CD4-positive, alpha-beta T cell treated with Interleukin-12 subunit alpha and Interleukin-12 subunit beta, for 1 hour (primary cell): Measurements from ENCODE around the gene PELI2.
A peak's percentile ranks its signal among the peaks of the same experiment; 100 is the strongest.

Source experiments
- DNase-seq: peaks from one replicate; pipeline ENCODE4 v3.0.0-alpha.2; 2020

Gene PELI2, protein sequence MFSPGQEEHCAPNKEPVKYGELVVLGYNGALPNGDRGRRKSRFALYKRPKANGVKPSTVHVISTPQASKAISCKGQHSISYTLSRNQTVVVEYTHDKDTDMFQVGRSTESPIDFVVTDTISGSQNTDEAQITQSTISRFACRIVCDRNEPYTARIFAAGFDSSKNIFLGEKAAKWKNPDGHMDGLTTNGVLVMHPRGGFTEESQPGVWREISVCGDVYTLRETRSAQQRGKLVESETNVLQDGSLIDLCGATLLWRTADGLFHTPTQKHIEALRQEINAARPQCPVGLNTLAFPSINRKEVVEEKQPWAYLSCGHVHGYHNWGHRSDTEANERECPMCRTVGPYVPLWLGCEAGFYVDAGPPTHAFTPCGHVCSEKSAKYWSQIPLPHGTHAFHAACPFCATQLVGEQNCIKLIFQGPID

DNA sequence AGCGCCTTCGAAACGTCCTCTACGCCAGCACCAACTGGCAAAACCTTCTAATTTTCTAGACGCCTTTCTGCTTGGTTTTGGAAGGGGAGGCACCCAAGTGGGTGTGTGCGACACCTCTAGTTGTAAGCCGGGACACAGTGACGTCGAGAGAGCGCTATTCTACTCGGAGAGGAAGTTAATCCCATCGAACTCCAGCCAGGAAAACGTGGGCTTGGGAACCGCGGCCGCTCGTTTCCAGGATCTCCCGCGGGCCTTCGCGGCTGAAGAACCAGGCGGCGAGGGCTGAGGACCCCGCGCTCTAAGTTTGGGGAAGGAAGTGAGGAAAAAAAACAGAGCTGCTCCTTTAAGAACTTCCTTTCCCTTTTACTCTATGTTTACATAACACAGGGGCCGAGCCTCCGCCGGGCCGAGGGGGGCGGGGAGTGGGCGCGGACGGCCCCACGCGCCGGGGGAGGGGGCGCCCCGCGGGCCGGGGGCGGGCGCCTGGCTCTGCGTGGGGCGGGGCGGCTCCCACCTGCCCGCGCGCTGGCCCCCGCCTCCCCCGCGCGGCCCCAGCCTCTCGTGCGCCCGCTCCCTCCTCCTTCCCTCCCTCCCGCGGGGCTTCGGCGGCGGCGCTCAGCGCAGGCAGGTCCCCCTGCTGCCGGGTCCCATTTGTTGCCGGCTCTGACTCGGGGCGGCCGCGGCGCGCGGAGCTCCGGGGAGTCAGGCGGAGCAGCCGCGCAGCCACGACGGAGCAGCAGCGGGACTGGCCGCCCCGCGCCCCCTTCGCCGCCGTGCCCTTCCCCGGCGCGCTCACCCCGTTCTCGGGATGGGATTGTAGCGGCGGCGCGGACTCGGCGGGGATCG is at the start of gene PELI2:
Gene PELI2 (plus strand): TSS at position 647 of the 846 bp plus-strand sequence. CDS start 250 bp downstream, outside the sequence.
- peak; percentile 85 for DNase-seq

DNA sequence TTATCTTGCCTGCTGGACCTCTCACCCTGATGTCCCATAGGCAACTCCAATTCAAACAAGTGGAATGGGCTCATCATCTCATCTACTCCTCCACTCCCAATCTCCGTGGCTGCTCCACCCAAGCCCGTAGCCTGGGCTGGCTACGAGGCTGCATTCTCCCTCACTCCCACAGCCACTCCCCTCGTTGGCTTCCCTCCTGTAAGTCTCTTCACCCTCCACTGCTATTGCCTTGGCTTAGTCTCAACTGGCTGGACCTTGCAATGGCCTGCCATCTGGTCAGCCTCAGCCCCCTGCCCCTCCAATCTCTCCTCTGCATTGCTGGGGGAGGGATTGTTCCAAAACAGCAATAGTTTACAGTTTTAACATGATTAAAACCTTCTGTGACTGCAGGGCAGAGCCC is 44.4 kb upstream of the PELI2 start:
- DNase-seq = no peak

DNA sequence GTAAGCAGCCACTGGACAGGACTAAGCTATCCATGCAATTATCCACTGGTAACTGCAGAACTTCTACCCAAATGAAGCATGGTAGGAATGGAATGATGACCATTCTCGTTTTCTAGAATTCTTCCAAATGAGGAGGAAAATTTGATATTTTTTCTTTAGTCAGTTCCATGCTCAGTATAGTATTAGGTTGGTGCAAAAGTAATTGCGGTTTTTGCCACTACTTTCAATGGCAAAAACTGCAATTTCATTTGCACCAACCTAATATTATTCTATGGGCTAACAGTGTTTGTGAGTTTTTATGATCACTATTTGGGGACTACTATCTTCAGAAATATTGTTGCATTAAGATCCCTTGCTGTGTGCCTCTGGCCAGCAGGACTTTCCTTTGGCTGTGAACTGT is 42.9 kb upstream of the PELI2 start:
- no peak for DNase-seq

DNA sequence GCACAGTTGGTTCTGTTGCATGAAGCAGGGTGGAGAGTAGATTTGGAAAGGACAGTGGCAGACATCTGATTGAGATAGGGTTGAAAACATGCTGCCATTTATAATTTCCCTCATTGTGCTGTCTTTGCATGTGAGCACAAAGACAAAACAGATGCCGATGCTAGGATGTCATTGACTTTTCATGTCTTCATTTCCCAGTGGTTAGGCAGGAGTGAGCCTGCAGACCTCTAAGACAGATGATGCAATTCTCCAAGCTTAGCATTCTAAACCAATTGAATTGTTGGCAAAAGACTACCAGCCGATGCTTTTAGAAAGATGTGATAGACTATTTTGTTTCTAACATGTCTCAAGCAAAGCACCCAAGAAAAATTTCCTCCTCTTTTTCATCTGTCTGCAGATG is 37.1 kb upstream of the PELI2 start:
- DNase-seq = no peak

DNA sequence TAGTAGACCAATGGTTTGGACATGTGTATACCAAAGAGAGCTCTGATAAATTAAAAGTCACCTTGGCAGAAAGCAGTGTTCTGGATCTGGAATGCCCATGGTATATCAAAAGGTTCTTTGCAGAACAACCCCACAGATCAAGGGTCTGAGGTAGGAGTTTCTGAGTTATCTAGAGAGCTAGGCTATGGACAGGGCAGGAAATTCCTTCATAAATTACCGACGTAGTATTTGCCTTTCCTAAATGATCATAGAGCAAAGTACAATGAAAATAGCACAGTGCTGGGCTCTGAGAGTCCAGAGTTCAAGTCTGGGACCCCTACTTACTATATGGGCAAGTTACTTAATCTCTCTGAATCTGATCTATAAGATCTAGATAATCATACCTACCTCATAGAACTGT is 35.3 kb upstream of the PELI2 start:
- no peak for DNase-seq

DNA sequence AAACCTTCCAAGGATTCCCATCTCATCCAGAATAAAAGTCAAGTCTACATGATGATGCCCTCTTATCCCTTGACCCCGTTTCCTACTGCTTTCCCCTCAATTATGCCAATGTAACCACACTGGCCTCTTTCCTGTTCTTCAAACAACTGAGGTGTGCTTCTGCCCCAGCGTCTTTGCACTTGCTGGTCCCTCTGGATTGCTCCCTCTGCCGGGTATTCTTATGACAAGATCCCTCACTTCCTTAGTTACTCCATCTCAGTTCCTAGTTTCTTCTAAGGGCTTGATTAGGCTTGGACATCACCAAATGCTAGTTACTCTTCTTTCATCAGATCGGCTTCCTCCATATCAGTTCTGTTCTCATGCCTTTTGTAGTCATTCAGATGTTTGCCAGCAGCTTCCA is 32.7 kb upstream of the PELI2 start:
- no peak for DNase-seq

DNA sequence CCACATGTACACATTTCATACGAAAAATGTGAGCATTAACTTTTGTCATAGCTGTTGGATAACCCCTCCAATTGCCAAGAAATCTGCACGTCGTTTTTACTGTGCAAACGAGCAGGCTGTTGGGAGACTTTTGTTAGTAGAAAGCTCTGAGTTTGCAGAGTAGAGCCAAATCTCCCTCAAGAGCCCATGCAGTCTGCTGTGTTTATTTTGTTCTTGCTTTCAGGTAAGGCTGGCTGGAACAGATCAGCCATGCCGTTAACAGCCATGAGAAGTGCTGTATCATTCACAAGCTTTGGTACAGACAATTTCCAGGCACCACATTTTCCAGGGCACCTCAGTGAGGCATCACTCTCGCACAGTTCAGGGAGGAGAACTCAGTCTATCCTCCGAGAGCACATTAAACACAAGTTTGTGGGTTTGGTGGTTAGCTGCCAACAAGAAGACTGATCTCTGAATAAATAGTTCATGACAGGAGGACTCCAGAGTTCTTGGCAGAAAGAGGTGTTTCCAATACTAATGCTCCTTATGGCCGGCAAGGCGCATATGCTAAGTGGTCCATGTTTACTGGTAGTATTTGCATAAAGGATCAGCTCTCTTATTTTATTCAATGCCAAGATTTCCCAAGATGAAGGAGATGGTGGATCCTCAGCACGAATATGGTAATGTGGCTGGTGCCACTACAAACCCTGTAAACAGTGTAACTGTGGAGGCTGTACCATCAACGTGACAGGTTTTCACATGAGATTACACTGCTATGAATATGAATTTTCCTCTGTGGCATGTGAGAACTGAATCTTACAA is 30.3 kb upstream of the PELI2 start:
- DNase-seq = no peak

DNA sequence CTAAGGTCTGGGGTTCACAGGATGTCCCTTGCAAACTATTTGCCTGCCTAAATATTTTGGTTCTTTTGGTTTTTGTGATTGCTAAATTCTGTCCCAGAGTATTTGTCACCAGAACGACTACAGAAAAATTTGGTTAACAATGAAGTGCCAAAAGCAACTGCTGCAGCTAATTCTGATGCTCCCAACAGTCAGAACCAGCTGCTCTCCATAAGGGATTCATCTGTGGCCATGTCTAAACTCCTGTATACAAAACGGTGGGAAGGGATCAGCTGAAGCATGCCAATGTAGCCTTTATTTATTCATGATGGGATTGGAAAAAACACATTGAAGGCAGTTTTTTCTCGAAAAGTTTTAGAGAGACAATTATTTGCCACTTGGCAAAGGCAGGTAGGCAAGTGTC is 29.3 kb upstream of the PELI2 start:
- no peak for DNase-seq

DNA sequence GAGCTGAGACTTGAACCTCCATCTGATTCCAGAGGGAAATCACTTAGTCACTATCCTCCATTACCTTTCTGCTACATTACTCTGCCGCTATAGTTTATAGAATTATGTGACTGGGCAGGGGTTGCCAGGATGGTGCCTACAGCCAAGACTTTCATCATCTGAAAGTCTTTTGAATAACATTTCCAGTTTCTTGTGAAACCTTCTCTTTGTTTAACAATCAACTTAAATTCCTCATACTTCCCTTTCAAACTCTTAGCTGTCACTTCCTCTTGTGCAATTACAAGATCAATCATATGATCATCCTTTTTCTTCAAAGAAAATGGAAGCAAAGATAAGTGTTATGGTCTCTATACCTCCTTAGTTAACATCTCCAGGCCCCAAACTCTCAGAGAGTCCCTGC is 25.4 kb upstream of the PELI2 start:
- no peak for DNase-seq

DNA sequence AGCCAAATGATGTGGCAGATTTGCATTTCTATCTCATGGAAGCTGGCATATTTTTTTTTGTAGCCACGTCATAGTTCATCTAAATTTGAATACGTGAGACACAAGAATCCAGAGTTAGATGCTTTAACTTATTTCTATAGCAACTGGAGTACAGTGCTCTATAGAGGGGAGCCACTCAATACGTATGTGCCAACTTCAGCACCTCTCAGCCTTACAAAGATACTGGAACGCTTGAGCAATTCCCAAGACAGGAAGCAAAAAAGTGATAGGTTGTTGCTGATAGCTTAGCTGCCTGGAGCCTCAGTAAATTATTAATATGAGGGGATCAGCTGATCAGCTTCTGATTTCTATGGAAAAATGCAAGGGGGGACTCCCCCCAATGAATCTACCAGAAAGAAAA is 24.1 kb upstream of the PELI2 start:
- no peak for DNase-seq

DNA sequence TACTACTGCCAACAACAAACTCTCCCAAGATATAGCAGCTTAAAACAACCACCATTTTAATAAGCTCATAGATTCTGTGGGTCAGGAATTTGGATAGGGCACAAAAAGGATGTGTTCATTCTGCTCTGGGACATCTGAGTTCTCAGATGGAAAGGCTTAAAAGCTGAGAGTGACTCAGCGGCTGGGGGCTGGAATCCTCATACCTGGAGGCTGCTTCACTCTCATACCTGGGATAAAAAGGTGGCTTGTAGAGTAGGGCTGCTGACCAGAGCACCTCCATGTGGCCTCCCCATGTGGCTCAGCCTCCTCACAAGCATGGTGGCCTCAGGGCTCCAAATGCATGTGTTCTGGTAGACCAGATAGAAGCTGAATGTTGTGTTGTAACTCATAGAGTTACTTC is 20.2 kb upstream of the PELI2 start:
- DNase-seq = no peak

DNA sequence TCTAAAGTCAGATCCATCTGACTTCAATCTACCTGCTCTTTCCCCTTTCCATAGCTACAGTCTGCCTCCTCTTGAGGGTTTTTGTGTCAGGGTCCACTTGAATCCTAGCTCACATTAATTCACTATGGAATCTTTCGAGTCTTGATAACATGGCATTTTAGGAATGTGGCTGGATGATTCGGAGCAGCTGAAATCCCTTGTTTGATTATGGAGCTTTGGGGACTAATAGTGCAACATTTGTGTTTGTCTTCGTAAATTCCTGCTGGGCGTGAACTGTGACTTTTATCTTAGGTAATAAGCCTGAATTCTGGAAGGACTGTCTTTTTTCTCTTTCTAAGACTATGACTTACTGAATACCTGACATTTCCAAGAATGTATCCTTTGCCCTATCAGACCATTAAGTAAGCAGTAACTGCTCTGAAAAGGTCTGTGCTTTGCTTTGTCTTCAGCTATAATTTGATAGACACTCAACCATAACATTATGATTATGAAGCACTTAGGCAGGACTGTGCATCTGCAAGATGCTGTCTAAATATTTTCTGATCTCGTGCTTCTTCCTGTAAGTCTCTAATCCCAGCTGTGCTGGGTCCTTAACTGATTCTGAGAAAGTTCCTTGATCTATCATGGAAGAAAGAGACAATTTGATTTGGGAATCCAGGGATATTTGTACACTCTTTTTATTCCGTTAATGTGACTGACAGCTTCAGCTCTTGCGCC is 19.0 kb upstream of the PELI2 start:
- DNase-seq = no peak

DNA sequence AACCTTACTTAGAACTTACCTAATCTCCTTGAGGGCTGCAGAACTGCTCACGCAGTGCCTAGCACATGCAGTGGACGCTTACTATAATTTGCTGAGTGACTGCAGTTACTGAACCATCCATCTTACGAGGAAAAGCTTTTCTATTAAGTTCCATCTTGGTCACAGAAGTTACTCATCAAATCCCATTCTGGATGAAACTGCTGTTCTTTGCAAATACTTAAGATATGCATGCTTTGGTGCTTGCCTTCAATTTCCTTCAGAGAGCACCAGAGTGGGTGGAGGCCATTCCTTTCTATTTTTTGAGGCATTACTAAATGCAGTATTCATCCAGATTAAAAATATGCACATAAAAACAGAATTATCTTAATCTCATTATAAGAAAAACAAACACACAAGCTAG is 17.7 kb upstream of the PELI2 start:
- no peak for DNase-seq

DNA sequence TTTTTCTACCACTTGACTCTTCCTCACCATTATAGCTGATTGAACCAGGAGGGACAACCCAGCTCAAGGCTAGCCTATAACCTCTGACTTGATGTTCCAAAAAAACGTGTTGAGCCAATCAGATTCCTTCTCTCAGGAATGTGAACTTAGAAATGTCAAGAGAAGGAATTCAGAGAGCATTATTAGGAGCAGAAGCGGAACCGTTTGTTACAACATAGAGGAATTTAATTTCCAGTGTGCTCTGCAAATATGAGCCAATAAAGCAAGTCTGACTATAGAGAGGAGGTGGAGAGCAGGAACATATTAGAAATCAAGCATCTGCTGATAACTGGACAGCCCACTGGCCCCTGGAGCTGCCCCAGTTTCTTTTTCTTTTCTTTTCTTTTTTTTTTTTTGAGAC is 15.3 kb upstream of the PELI2 start:
- no peak for DNase-seq

DNA sequence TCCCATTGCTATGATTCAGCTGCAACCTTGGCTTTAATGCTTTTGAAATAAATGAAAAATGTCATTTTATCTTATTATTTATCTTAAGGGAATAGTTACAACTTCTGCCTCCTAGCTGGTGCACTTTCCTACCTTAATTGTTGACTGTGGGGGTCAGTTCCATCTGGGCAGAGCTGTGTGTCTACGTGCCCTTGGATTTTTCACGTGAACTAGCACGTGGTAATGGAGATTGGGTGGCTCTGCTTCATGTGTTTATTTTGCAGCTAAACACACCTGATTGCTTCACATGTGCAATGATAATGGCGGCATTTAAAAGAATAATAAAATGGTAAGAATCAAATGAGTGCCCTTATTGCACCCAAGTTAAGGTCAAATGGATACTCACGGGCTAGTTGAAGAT is 10.6 kb upstream of the PELI2 start:
- DNase-seq = no peak

DNA sequence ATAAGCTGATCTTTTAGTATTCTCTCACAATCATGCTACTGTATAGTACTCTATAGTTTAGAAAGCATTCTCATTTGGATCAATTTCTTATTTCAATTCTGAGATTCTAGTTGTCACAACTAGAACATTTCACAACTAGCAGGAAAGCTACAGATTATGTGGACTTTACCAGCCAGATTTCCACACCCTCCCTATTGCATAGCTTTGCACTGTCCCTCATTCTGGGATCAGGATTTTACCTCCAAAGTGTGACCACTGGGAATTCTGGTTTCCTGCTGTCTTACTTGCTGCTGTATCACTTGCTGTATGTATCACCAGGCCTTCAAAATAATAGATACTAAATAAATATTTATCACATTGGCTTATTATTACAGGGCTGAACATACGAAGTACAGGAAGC is 10.2 kb upstream of the PELI2 start:
- no peak for DNase-seq

DNA sequence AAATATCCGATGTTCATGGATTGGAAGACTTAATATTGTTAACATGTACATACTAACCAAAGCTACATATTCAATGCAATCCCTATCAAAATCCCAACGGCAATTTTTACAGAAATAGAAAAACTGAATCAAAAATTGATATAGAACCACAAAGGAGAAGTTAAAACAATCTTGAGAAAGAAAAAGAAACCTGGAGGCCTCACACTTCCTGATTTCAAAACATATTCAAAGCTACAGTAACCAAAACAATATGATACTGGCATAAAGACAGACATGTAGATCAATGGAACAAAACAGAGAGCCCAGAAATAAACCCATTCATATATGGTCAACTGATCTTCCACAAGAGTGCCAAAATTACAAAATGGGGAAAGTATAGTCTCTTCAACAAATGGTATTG is 5.4 kb upstream of the PELI2 start:
- DNase-seq = no peak

DNA sequence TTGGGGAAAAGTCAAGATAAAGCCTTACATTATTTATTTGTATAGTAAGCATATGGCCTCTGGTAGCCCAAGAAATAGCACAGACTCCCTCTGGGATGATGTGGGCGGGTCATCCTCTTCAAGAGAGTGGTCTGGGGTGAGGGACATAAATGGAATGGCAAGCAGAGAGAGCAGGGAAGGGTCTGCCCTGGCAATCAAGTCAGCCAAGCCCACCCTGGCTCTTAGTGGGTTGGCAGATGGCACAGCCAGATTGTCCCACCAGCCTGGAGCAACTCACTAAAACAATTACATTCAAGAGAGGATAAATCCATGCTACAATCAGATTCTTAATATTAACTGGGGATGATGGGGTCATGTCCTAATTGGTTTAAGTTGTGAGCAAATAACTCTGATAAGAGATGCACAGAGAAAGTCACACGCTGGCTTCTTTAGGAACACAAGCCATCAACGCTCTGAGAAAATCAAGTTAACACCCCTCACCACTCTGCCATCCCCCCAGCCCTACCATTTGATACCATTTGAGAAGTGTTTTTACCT is 2.8 kb upstream of the PELI2 start:
- no peak for DNase-seq

DNA sequence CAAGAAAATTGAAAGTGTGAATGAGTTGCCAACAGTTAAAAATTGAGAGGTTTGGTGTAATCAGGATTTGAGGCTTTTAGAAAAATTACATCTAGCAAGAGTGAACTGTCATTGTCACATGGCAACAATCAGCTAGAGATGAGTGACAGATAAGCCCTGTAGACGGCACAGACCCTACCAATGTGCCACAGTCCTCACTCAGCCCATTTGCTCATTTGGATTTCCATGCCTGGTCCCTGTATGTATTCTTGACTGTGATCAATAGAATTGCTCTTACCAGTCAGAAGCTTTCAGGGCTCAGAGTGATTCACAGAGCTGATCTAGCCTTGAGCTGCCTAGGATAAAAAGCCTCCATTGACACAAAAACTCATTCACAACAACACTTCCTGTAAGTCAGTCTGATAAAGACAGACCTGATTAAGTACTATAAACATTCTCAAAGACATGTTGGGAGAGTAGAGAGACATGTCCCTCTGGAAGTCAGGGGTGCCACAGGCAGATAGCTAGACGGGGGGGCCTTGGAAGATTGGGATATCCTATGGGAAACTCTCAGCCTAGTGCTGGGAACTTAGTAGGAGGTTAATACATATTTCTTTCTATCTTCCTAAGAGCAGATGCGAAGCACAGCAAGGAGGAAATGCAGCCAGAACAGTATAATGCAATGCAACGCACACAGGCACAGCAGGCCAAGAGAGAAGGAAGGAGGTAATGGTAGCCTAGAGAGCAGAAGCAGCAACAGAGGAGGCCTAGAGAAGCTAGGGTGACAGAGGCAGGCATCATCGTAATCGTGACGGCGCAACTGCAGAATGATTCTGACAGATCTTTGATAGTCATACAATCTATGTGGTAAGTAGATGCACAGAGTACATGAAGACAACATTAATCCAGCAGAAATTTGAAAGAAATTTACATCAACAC is 2.0 kb upstream of the PELI2 start:
- peak; percentile 14 for DNase-seq

DNA sequence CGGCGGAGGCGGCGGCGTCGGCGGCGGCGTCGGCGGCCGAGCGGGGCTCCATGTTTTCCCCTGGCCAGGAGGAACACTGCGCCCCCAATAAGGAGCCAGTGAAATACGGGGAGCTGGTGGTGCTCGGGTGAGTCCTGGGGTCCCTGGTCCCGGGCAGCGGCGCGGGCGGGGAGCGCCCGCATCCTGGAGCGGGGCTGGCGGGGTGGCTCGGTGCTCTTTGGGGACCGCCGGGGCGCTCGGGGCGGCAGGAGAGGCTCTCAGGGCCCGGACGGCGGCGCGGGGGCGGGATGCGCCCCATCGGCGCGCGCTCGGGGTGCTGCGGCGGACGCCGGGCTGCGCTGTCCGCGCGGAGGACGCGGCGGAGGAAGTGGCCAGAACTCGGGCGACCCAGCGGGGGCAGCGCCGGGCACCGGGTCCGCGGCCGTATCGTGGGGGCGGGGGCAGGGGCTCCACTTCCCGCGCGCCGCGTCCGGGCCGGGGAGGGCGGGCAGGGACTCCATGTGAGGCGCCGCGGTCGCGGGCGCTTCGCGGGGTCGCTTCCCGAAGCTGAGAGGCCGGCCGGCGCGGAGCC is 485 bp downstream of the PELI2 start:
- peak; percentile 11 for DNase-seq
